DND-41 (cell line): ENCODE results near the gene GPC6.

ENCODE experiments used
- ATAC-seq: fragments of 200-7000 bp; cut with Tn5 transposase; 3 replicates; pipeline ENCODE4 v1.9.1; 2021; ENCODE audit warnings: low read depth; ENCODE audit not compliant: insufficient read depth
- DNase-seq: peaks from one replicate; pipeline ENCODE4 v3.0.0-alpha.2; 2020
- H2AFZ ChIP-seq: 2 replicates; pipeline ENCODE4 v1.6.0; 2012; ENCODE audit warnings: low read depth, low read length
- H3K27ac ChIP-seq: 2 replicates; pipeline ENCODE4 v1.5.1; 2012; ENCODE audit warnings: low read length, inconsistent platforms
- H3K27me3 ChIP-seq: fragments of 200-600 bp; sonication (generic); 2 replicates; pipeline ENCODE4 v1.6.0; 2012; ENCODE audit warnings: low read length, mild to moderate bottlenecking, inconsistent platforms; ENCODE audit not compliant: insufficient read depth, poor library complexity
- H3K36me3 ChIP-seq: 2 replicates; pipeline ENCODE4 v1.5.1; 2012; ENCODE audit warnings: low read length, inconsistent platforms; ENCODE audit not compliant: insufficient read depth
- H3K4me1 ChIP-seq: 2 replicates; pipeline ENCODE4 v1.5.1; 2012; ENCODE audit warnings: mild to moderate bottlenecking, low read length; ENCODE audit not compliant: insufficient read depth
- H3K4me2 ChIP-seq: 2 replicates; pipeline ENCODE4 v1.6.0; 2012; ENCODE audit warnings: mild to moderate bottlenecking, moderate library complexity, low read length, inconsistent platforms; ENCODE audit not compliant: insufficient read depth
- H3K4me3 ChIP-seq, 2 experiments: fragments of 200-600 bp in 1 of 2; shearing (Covaris generic) in 1 of 2; 2 replicates each; pipeline ENCODE4 v1.5.1; 2012 to 2016; ENCODE audit warnings: inconsistent platforms in 2 of 2, low read length in 2 of 2, mild to moderate bottlenecking in 2 of 2, low read depth in 1 of 2, moderate library complexity in 1 of 2
- H3K79me2 ChIP-seq: 2 replicates; pipeline ENCODE4 v1.6.0; 2012; ENCODE audit warnings: low read length, inconsistent platforms; ENCODE audit not compliant: insufficient read depth
- H3K9ac ChIP-seq: 2 replicates; pipeline ENCODE4 v1.6.0; 2012; ENCODE audit warnings: low read depth, mild to moderate bottlenecking, inconsistent platforms, low read length, moderate library complexity
- H3K9me3 ChIP-seq: 2 replicates; pipeline ENCODE4 v1.5.1; 2012; ENCODE audit warnings: low read length, moderate library complexity, mild to moderate bottlenecking, inconsistent platforms; ENCODE audit not compliant: insufficient read depth, severe bottlenecking
- H4K20me1 ChIP-seq: 2 replicates; pipeline ENCODE4 v1.6.0; 2012; ENCODE audit warnings: low read length; ENCODE audit not compliant: insufficient read depth
- CTCF ChIP-seq: IDR thresholded peaks from 2 replicates; pipeline ENCODE4 v1.5.1; 2012; ENCODE audit warnings: borderline replicate concordance, low read length, moderate library complexity, mild to moderate bottlenecking; ENCODE audit not compliant: poor library complexity, severe bottlenecking; ENCODE audit errors: extremely low read depth
- EZH2 ChIP-seq: IDR thresholded peaks from 3 replicates; pipeline ENCODE4 v1.6.1; 2012; ENCODE audit warnings: borderline replicate concordance, low read depth, mild to moderate bottlenecking, moderate library complexity, low read length, inconsistent platforms; ENCODE audit not compliant: severe bottlenecking

The GPC6 gene

GRCh38 chr13:94286581-94286980 is 1060.0 kb downstream of the GPC6 start:
- no peak overlapping the region for H3K4me2 ChIP-seq
- no peaks in the 10 kb centered on the region for H3K36me3 ChIP-seq
- no peak for DNase-seq
- no peaks in the 10 kb centered on the region for H3K4me1 ChIP-seq
- no peak overlapping the region for H3K27ac ChIP-seq
- H3K79me2 ChIP-seq = no peaks in the 10 kb centered on the region
- H3K4me3 ChIP-seq = no peak overlapping the region
- H2AFZ ChIP-seq = no peak overlapping the region
- no peaks in the 10 kb centered on the region for H3K9me3 ChIP-seq
- H4K20me1 ChIP-seq = no peaks in the 10 kb centered on the region
- no peak for TF ChIP-seq EZH2
- TF ChIP-seq CTCF = no peak
- no peaks in the 10 kb centered on the region for H3K27me3 ChIP-seq
- H3K9ac ChIP-seq = no peak overlapping the region
- no peak for ATAC-seq

GRCh38 chr13:94291631-94292322 is 1065.2 kb downstream of the GPC6 start:
- Histone ChIP-seq H3K9ac (no peak overlapping the region), H3K27me3 (peaks cover 4% of the 10 kb centered on the region), H4K20me1 (no peaks in the 10 kb centered on the region), H3K4me3 (no peak overlapping the region), H3K4me2 (no peak overlapping the region), H3K9me3 (no peaks in the 10 kb centered on the region), H3K27ac (no peak overlapping the region), H3K4me1 (no peaks in the 10 kb centered on the region), H2AFZ (no peak overlapping the region), H3K36me3 (no peaks in the 10 kb centered on the region), H3K79me2 (no peaks in the 10 kb centered on the region)
- ATAC-seq (no peak), DNase-seq (no peak)
- TF ChIP-seq EZH2 = no peak
- TF ChIP-seq CTCF = no peak

- H3K9ac ChIP-seq = no peak overlapping the region
- H3K79me2 ChIP-seq = no peaks in the 10 kb centered on the region
- DNase-seq (no peak), ATAC-seq (no peak)
- no peaks in the 10 kb centered on the region for H3K36me3 ChIP-seq
- no peaks in the 10 kb centered on the region for H3K9me3 ChIP-seq
- H4K20me1 ChIP-seq = no peaks in the 10 kb centered on the region
- no peak overlapping the region for H3K27ac ChIP-seq
- no peak overlapping the region for H3K4me2 ChIP-seq
- H3K27me3 ChIP-seq = peaks cover 4% of the 10 kb centered on the region
- H2AFZ ChIP-seq = no peak overlapping the region
- no peaks in the 10 kb centered on the region for H3K4me1 ChIP-seq
- no peak for TF ChIP-seq CTCF
- no peak for TF ChIP-seq EZH2
- no peak overlapping the region for H3K4me3 ChIP-seq
Observed at GRCh38 chr13:94292323-94292640, 1065.7 kb downstream of the GPC6 start.
